NCI-H2081 treated with DMSO at 0.1 percent for 48 hours (cell line): Measurements from ENCODE around the gene MSANTD2.

ENCODE experiments used
- DNase-seq: peaks from one replicate; lab custom pipeline; 2025; lab: John Stamatoyannopoulos, UW

Gene MSANTD2

DNA sequence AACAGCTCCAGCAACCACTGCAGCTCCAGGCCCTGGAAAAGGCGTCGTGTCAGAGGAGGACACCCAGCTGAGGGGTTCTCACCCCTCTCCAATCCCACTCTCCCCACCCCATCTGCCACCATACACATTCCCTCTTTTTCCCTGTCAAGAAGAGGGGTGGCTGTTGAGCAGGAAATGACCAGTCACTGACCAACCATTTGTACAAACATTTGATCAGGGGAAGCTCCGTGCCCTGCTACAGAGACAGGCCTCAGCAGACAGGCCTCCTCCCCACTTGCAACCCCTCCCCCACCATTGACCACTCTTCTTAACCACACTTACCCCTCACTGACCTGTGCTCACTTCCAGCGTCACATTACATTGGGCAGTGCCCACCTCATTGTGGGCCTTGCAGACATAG is 45.9 kb downstream of the MSANTD2 start:
- no peak for DNase-seq

DNA sequence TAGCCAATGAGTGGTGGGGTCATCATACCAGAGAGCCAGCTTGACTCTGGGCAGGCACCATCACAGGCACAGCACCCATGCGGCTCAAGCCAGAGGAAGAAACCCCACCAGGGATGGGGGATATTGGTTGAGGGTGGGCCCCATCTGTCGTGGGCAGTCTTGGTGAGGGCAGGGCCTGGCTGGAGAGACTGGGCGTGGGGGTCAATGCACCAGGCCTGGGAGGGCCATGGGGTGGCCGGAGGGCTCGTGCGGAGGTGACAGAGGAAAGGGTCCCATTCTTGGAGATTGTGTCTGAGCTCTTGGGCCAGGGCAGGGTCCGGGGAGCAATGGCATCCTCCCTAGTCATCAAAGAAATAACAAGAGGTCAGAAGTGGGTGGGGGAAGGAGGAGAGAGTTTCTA is 46.6 kb downstream of the MSANTD2 start:
- no peak for DNase-seq

DNA sequence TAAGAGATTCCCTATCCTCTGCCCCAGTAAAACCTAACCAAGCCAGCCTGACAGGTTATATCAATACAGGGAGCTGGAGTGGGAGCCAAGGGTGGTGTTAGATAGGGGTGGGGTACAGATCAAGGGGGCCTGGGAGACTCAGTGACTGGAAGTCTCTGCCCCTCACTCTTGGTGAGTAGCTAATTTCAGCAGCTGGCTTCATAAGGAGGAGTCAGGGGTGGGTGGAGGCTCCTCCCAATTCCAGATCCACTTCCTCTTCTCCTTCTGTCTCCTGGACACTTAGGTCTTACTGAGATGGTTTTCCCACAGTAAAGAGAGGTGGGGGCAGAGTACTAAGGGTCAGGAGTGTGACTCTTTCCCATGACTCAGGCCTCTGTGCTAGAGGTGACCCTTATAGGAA is 47.0 kb downstream of the MSANTD2 start:
- DNase-seq: no peak

DNA sequence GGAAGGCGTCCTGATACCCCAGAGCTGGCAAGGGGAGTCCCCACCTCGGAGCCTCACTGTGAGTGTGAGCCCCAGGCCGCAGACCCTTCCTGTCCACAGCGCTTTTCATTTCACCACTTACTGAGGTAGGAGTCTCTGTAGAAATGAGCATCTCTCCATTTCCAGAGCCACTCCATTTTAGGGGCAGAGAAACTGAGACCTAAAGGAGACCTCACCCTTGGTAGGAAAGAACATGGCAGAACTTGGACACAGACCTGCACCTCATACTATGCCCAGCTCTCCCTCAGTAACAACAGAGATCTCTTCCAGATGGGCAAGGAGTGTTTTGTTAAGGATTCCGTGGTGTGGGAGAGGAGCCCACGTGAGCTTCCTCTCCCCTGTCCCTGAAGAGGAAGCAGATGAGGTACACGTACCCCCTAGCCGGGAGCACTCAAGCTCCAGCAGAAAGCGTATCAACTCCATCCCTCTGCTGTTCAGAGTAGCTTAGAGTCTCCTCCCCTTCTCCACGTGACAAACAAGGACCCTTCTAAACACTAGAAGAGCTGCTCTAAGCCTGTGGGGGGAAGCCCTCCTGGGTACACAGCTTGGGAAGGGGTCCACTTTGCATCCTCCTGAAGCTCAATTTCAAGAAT is 47.6 kb downstream of the MSANTD2 start:
- no peak for DNase-seq

DNA sequence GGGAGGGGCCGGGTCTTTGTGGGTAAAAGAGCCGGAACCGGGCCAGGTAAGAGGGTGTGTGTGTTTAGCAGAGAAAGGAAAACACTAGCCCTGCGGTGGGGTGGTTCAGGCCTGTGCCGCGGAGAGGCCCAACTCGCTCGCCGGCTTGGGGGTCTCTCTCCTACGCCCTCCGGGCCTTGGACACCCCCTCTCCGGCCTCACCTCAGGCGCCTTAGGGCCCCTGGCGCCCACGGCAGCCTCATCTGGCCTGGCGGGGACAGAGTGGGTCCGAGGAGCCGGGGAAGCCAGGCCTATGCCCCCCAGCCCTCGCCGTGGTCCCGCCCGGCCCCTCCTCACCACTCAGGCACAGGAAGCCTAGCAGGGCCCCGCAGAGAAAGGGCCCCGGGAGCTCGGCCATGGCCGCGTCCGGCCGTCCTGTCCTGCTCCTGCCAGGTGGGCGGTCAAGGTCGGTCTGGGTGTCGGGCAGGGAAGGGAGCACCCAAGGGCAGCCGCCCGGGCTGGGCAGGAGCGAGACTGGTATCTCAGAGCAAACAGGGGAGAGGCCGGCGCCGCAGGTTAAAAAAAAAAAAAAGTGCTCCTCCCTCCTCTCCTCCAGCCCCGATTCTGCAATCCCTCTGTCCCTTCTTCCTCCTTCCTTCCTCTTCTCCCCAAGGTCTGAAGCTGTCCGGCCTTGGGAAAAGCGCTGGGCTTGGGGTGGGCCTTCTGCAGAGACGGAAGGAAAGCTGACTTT is 48.3 kb downstream of the MSANTD2 start, which contains the start of gene VSIG2:
TSS of gene VSIG2 (minus strand) at position 515 of the 730 bp plus-strand sequence. CDS start at position 397, 118 bp downstream.
- DNase-seq: no peak

DNA sequence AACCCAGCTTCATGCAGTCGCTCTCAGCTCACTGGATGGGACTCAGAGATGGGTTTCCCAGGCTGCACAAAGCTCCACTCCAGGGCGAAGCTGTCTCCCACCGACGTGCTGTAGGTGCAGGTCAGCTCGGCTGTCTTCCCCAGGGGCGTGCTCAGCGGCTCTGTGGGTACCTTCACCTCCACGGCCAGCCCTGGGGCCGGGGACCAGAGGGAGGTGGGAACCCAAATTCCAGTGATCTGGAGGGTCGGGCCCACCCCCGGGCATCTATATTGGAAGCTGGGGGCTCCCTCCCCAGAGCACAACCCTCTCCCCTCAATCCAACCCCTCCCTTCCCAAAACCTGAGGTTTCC is 48.8 kb downstream of the MSANTD2 start:
- no peak for DNase-seq

DNA sequence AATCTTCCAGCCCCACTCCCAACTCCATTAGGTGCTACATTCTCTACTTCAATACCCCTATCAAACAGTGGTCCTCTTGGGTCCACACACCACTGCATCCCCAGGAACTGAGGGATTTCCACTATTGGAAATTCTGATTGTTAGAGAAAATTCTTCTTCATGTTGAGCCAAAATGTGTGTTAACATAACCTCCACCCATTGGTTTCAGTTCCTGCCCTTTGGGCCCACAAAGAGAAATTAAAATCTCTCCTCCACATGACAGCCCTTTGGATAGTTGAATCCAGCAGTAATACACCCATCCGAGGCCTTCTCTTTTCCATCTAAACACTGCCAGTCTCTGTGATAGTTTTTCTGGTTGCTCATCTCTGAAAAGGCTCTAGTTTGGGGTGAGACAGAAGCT is 50.3 kb downstream of the MSANTD2 start:
- DNase-seq: no peak

DNA sequence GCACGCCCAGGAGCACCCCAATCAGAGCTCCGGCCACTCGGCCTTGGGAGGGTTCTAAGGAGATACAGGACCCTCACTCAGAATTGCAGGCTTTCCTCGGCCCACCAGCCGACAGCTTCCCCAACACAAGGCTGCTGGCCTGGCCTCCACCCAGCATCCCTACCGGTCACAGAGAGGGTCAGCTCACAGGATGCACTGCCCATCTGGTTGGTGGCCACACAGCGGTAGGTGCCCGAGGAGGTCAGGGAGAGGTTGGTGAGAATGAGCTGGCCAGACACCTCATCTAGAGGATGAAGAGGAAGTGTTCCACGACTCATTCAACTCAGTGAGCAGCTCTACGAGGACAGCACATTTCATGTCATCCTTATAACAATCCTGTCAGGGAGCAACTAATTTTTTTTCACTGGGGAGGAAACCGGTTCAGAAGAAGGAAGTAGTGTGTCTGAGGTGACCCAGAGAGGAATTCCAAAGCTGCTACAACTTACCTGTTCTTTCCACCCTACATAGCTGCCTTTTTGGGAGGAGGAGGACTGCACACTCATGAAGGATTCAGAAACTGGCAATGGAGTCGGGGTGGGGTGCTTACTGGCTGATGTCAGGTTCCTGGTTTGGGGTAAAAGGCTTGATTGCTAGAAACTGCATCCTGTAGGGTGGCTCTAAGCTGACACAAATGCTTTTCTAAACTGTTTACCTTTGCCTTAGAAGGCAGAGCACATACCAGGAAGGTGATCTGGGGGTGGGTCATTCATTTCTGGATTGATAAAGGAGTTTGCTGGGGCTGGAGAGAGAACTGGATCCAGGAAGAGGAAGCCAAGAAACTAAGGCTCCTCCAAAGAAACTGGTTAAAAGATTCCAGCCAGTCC is 51.5 kb downstream of the MSANTD2 start:
- DNase-seq: no peak

DNA sequence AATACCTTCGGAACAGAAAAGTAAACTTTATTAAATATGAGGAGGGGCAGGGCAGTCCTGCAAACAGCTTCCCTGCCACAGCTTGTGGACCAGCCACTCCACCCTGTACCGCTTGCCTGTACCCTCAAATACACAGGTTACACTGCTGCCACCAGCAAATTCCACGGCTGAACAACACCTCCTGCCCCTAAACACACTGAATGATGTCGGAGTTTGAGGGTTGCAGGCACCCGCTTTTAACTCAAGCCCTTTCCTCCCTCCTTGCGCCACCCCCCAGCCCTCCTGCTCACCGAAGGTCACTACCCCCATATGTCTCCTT is 52.1 kb downstream of the MSANTD2 start:
- DNase-seq: no peak

DNA sequence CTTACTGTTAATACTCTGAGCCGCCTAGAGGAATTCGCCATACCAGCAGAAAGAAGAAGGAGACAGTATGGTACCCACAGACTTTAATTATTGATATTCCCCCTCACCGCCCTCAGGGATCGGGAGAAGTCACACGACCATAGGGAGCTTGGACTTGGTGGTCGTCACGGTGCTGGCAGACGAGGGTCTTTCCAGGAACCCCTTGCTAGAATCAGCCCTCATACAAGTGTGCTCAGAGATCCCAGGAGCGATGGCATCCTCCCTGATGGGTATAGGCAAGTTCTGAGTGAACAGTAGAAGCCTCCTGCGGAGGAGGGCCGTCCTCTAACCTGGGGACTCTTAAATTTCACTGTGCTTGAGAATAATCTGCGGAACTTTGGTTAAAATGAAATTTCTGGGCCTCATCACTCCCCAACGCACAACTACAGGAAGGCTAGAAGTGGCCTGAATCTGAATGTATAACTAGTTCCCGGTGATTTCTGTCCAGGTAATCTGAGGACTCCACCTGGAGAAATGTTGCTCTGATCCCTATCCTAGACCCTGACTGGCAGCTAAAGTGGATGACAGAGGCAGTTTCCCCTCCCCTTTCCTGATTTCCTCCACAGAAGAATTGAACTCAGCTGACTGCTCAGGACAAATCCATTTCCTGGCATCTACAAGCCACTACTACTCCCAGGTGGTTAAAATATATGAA is 52.7 kb downstream of the MSANTD2 start:
- DNase-seq: no peak

DNA sequence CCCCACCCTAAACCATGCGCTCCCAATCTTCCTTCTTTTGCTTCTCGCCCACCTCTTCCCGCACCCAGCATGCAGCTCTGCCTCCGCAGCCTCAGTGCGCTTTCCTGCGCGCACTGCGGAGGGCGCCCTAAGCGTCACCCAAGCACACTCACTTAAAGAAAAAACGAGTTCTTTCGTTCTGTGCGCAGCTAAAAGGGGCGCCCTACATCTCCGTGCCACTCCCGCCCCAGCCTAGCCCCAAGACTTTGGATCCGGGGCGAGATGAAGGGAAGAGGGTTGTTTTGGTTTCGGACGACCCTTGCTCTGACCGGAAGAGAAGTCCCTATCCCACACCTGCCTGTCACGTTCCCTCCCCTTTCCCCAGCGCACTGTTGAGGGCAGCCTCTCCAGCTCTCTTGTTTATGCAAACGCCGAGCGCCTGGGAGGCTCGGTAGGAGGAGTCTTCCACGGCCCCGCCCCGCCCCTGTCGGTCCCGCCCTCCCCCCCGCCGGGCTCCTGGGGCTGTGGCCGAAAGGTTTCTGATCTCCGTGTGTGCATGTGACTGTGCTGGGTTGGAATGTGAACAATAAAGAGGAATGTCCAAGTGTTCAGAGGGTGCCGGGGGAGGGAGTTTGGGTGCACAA is 53.5 kb downstream of the MSANTD2 start:
- DNase-seq: no peak

DNA sequence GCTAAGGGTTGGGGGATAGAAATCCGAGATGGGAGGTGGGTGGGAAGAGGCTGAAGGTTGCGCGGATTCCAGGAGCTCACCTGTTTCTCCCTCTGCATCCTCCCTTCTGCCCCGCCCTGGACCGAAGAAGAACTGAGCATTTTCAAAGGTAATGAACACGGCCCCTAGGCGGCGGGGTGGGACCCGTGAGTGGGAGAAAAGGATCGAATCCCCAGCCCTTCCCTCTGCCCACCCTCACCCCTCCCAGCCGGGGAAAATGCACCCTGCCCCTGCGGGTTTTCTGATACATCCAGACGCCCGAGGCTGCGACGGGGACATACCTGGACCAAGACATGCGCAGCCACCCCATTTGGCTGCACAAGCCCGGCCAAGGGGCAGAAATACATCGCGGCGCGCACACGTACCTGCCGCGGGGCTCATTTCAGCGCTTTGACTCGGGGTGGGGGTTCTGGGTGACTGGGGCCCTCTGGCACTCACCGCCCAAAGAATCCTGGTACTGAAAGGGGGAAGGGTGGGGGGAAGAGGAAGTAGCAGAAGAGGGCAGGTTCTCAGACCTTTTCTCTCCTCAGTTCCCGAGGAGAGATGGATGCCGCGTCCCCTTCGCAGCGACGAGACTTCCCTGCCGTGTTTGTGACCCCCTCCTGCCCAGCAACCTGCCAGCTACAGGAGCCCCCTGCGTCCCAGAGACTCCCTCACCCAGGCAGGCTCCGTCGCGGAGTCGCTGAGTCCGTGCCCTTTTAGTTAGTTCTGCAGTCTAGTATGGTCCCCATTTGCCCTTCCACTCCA is 54.2 kb downstream of the MSANTD2 start:
- no peak for DNase-seq

DNA sequence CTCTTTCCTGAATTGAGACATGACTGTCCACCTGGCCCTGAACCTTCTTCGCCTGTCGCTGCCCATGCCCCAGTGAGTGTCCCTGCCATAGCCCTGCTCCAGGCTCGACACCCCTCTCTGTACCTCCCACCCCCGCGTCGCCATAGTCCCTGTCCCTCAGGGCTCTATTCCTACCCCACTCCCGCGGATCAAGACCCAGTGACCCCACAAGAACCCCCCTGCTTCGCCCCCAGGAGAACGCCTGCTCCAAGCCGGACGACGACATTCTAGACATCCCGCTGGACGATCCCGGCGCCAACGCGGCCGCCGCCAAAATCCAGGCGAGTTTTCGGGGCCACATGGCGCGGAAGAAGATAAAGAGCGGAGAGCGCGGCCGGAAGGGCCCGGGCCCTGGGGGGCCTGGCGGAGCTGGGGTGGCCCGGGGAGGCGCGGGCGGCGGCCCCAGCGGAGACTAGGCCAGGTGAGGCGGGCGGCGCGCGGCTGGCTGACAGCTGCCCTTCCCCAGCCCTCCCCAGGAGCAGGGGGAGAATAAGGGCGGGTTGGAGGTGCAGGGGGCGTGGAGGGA is 54.9 kb downstream of the MSANTD2 start:
- no peak for DNase-seq

DNA sequence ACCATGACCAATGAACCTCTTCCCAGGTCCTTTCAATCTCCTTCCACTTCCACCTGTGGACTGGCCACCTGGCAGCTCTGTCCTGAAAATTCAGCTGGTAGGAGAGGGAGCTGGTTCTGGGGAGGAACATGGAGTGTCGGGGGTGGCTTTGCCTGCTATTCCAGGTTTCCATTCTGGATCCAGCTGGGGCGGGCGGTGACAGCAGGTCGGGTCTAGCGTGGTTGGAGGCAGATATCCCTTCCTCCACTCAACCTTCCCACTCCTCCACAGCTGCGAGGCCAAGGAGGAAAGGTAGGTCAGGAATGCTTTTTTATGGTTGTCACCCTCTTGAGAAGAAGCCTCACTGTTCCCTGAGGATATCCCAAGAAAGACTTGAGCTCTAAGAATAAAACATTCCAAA is 57.2 kb downstream of the MSANTD2 start:
- no peak for DNase-seq

DNA sequence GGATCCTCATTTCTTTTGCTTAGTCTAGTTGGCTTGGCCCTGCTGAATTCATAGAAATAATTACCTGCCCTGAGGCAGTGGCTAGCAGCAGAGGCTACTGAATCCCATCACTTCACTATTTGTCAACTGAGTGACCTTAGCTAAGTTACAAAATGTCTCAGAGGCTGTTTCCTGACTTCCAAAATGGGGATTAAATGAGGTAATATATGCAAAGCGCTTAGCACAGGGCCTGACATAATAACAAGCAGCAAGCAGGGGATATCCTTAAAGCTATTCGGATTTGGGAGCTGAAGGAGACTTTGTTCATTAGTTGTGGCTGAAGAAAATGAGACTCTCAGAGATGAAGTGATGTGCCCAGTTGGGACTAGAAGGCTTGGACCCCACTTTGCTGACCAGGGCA is 57.7 kb downstream of the MSANTD2 start:
- no peak for DNase-seq

DNA sequence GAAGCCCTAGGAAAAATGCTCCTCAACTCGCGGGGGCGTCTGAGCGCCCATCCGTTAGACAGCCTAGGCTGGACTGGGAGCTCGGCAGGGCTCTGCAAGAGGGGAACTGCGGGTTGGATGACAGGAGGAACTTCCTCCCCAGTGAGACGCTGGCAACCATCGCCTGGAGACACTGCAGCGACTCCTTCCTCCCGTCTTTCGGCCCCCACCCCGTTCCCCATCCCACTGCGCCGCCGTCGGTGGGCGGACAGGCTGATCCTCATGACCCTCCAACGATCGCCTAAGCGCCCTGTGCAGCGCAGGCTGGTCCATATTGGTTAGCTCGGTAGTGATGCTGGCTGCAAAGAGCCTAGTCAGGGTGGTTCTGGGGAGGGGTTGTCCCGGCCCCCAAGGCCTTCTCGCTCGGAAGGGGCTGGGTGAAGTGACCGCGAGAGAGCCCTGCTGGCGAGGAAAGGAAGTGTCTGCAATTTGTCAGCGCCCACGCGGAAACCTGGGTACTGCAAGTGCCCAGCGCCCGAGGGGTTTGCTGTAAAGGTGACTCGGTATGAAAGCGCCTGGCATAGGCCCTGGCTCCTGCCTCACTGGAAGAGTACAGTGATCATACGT is 59.8 kb downstream of the MSANTD2 start:
- no peak for DNase-seq

DNA sequence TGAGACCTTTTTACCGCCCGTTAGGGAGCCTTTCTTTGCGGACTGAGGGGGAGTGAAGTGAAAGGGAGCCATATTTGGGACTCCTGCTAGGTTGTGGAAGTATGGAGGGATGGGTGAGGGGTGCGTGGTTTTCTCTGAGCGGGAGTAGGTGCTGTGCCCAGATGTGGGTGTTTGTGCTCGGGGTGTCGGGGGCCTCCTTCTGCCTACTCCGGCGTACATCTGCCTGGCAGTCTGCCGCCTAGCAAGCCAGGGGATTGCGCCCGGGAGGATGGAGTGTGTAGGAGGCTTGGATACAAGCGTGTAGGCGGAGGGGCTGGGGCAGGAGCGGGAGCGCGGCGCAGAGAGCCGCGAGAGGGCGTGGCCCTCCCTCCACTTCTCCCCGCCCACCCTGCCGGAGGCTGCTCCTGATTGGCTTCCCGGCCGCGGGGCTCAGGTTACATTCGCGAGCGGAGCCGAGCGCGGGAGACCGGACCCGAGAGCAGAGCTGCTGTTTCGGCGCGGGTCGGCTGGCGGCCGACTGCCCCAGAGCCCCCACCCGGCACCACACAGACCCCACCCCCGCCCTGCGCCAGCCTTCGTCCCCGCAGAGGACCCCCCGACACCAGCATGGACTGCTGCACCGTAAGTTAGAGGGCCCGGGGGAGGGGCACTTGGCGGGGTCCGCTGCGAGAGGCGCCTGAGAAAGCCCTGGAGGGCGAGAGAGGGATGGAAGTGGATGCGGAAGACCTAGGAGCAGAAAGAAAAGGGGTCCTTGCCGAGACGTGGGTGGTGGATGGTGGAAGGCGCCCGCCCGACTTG is 60.5 kb downstream of the MSANTD2 start, which contains the start of gene NRGN:
TSS of gene NRGN (plus strand) at position 464 of the 798 bp plus-strand sequence. CDS start at position 607, 143 bp downstream.
- DNase-seq: peak; percentile 77

DNA sequence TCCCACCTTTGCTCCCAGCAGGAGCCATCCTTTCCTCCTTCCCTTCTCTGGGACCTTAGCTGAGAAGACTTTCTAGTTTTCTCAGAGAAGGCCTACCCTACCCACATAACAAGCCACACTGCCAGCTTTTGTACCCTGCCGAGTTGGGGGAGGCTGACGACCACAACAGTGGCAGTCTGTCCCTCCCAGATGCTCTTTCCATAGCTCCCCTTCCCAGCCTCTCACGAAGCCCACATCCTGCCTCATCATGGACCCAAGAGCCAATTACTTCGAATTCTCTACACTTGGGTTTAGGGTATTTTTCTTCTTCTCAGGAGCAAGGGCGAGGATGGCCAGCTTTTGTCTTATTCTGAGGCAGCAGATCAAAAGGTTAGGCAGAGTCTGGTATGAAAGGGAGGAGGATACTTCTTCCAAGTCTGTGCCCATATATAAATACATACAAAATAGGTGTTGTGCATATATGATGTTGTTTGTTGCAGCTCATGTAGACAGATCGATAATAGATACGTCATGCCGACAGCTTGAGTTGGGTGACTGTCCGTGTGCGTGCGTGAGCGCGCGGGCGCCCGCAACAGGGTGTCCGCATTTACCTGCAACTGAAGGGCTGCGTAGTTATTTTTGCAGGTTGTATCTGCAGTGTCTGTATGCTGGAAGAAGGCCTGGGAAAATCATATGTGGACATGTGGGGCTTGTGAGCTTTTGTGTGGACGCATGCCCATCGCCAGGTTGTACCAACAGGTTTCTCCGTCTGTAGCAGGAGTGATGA is 61.3 kb downstream of the MSANTD2 start:
- no peak for DNase-seq
